H1 (cell line): ENCODE results near the gene AP1S1. TPM values are rescaled to one million over a fixed set of nuclear protein-coding genes. Genes with fewer than 3 reads are reported as not detected.

Source experiments
- ASH2L ChIP-seq: fragments of 200-600, 300-600 bp; sonication (generic); IDR thresholded peaks from one replicate; pipeline ENCODE4 v1.7.1; 2017; ENCODE audit warnings: low read length
- BACH1 ChIP-seq: IDR thresholded peaks from 2 replicates; pipeline ENCODE4 v1.6.1; 2012; ENCODE audit warnings: low read length, improper control_type of control experiment
- CBX5 ChIP-seq: fragments of 300-800, 300-1000 bp; sonication (generic); IDR thresholded peaks from 2 replicates; pipeline ENCODE4 v1.7.1; 2016; ENCODE audit warnings: antibody characterized with exemption, low read length, low read depth
- CTBP2 ChIP-seq: IDR thresholded peaks from 2 replicates; pipeline ENCODE4 v1.7.0; 2011; ENCODE audit warnings: borderline replicate concordance, mild to moderate bottlenecking, moderate library complexity, mixed read lengths, low read length; ENCODE audit not compliant: insufficient read depth, insufficient read length
- EZH2 ChIP-seq: fragments of 200-600 bp; sonication (generic); IDR thresholded peaks from 2 replicates; pipeline ENCODE4 v1.7.1; 2012; ENCODE audit warnings: low read depth, mild to moderate bottlenecking, moderate library complexity, low read length, inconsistent platforms; ENCODE audit not compliant: severe bottlenecking
- GABPA ChIP-seq: IDR thresholded peaks from 2 replicates; pipeline ENCODE4 v1.6.1; 2011; ENCODE audit warnings: mild to moderate bottlenecking, low read length, moderate library complexity, borderline replicate concordance; ENCODE audit not compliant: insufficient read depth
- HDAC2 ChIP-seq, 2 experiments: fragments of 300-600 bp in 1 of 2; sonication (generic) in 1 of 2; IDR thresholded peaks; 2 replicates each; pipeline ENCODE4 v1.6.1; 2011 to 2012; ENCODE audit warnings: low read depth in 2 of 2, low read length in 2 of 2, mild to moderate bottlenecking in 2 of 2, moderate library complexity in 2 of 2, borderline replicate concordance in 1 of 2, inconsistent platforms in 1 of 2
- HDAC6 ChIP-seq: IDR thresholded peaks from one replicate; pipeline ENCODE4 v1.7.1; 2012; ENCODE audit warnings: low read depth, mild to moderate bottlenecking, inconsistent platforms, low read length, moderate library complexity
- KDM4A ChIP-seq: IDR thresholded peaks from one replicate; pipeline ENCODE4 v1.7.1; 2012; ENCODE audit warnings: low read depth, mild to moderate bottlenecking, moderate library complexity, low read length, inconsistent platforms; ENCODE audit not compliant: severe bottlenecking
- NANOG ChIP-seq: IDR thresholded peaks from 2 replicates; pipeline ENCODE4 v1.6.1; 2011; ENCODE audit warnings: low read length, low read depth, mild to moderate bottlenecking, inconsistent platforms; ENCODE audit not compliant: insufficient read depth, poor library complexity, severe bottlenecking
- PHF8 ChIP-seq: fragments of 200-600 bp; sonication (generic); conservative IDR thresholded peaks from 2 replicates; pipeline ENCODE4 v1.7.1; 2012; ENCODE audit warnings: low read depth, mild to moderate bottlenecking, inconsistent platforms, low read length, moderate library complexity
- RBBP5 ChIP-seq: IDR thresholded peaks from 2 replicates; pipeline ENCODE4 v1.7.1; 2012; ENCODE audit warnings: low read depth, mild to moderate bottlenecking, inconsistent platforms, low read length, moderate library complexity, borderline replicate concordance
- SIN3A ChIP-seq, 2 experiments: IDR thresholded peaks in 1 of 2; conservative IDR thresholded peaks in 1 of 2; 2 replicates each; pipeline ENCODE4 v1.6.1; 2011 to 2012; ENCODE audit warnings: low read length in 2 of 2, improper control_type of control experiment in 1 of 2, low read depth in 1 of 2, mild to moderate bottlenecking in 1 of 2
- SIX5 ChIP-seq: IDR thresholded peaks from 2 replicates; pipeline ENCODE4 v1.6.1; 2011; ENCODE audit warnings: mild to moderate bottlenecking, low read depth, low read length
- SP2 ChIP-seq: IDR thresholded peaks from 2 replicates; pipeline ENCODE4 v1.6.1; 2012; ENCODE audit warnings: mild to moderate bottlenecking, low read length, inconsistent platforms
- polyA plus RNA-seq, 7 experiments: library from polyadenylated mRNA; depleted of rRNA in 3 of 7; stranded (reverse) in 5 of 7; unstranded in 2 of 7; fragments of >200 nt in 5 of 7; fragments of 200-250 nt in 2 of 7; gene quantifications; 1 replicate in 5 of 7; 2 replicates in 1 of 7; 4 replicates in 1 of 7; pipeline versions ENCODE4 v1.2.1 to v1.2.3, GENCODE V29; 2011 to 2013; ENCODE audit warnings: missing spikeins in 2 of 7, mixed read lengths in 2 of 7
- total RNA-seq: library from RNA; stranded (reverse); fragmentation: NEBNext Ultra II Directional; extraction: Animal tissue kit (Norgen Biotek cat#: 25700); gene quantifications from 2 replicates; pipeline ENCODE4 v1.2.1, GENCODE V29; 2021

Gene AP1S1
- total and polyA plus RNA-seq, 2 of the 8 experiments (the other 6 are each of a cell fraction or from before 2014, with no cell fraction given), result 56.1 to 59.3 TPM

DNA sequence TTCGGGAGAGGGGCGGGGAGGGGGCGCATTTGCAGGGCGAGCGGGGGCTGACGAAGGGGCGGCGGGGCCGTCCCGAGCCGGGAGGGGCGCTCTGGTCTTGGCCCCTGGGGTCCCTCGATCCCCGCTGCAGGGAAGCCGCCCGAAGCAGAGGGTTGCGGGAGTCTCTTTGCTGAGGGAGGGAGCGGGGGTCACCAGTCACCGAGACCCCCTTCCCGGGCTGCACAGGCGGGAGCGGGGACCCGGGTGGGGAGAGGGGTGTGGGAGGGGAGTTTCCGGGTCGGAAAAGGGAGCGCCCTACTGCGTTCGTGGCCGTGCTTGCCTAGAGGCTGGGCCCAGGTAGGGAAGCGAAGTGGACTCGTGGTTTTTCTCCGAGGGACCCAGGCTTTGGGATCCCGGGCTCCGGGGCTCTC is 422 bp downstream of the AP1S1 start (continued):
- TF ChIP-seq HDAC6 (no peak), GABPA (no peak), EZH2 (no peak), PHF8 (peak; percentile 48; the same call in 1 of the 2 replicates), ASH2L (peak; percentile 24), SP2 (no peak), CTBP2 (no peak), HDAC2 (IDR thresholded peaks at IDR 0.05; ENCODE audit: borderline replicate concordance in 1 of 2, low read depth in 2 of 2, low read length in 2 of 2) (no peak; a peak in 1 of 4 replicates), BACH1 (no peak), SIN3A (conservative IDR thresholded peaks at IDR 0.05 in 1 of 2, IDR thresholded peaks at IDR 0.05 in 1 of 2; ENCODE audit: low read depth in 1 of 2, low read length in 2 of 2) (no peak), CBX5 (no peak), NANOG (no peak), RBBP5 (0 out of 2 replicates have a peak, but pooled peaks have one; percentile 48), KDM4A (peak; percentile 78), SIX5 (no peak)
